ENCODE measurements around the gene IVL. TPM values are rescaled to one million over a fixed set of nuclear protein-coding genes. Genes with fewer than 3 reads are reported as not detected.

The IVL gene
- total RNA-seq, 3 donors from 2014 or later = not detected

GRCh38 chr1:152917794-152918193, 9.4 kb downstream of the IVL start:
- no peak overlapping the region for H3K4me3 ChIP-seq
- intact Hi-C loops (cut with DNase I, micrococcal nuclease) = no loop called here
- H3K9me3 ChIP-seq = no peaks in the 10 kb centered on the region
- TF ChIP-seq, protein P1, sequence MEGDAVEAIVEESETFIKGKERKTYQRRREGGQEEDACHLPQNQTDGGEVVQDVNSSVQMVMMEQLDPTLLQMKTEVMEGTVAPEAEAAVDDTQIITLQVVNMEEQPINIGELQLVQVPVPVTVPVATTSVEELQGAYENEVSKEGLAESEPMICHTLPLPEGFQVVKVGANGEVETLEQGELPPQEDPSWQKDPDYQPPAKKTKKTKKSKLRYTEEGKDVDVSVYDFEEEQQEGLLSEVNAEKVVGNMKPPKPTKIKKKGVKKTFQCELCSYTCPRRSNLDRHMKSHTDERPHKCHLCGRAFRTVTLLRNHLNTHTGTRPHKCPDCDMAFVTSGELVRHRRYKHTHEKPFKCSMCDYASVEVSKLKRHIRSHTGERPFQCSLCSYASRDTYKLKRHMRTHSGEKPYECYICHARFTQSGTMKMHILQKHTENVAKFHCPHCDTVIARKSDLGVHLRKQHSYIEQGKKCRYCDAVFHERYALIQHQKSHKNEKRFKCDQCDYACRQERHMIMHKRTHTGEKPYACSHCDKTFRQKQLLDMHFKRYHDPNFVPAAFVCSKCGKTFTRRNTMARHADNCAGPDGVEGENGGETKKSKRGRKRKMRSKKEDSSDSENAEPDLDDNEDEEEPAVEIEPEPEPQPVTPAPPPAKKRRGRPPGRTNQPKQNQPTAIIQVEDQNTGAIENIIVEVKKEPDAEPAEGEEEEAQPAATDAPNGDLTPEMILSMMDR (IDR thresholded peaks at IDR 0.05) = no peak
- H3K36me3 ChIP-seq (ENCODE audit: low read depth) = no peaks in the 10 kb centered on the region
- H3K4me1 ChIP-seq (ENCODE audit: low read depth) = no peaks in the 10 kb centered on the region
- DNase-seq = no peak
- ATAC-seq = no peak

DNA sequence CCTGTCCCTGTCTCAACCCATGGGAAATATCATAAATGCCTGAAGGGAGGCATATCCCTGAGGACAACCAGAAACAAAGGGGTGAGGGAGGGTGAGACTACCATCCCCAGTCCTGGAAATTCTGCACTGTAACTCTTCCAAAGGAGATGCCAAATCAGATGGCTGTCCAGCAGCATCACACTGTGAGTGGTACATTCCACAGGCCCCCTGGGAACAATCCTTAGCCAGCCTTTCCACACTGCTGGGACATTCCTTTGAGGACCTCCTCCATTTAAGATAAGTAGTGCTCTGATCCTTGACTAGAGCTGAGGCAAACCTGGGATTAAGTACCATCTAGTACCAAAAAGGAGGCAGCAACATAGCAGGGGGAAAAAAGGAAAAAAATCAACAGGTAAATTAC, 10.7 kb downstream of the IVL start:
- no peak overlapping the region for H3K4me3 ChIP-seq
- TF ChIP-seq, protein P1 (IDR thresholded peaks at IDR 0.05) = no peak
- H3K9me3 ChIP-seq = no peaks in the 10 kb centered on the region
- intact Hi-C loops (cut with DNase I, micrococcal nuclease) = no loop called here
- ATAC-seq (no peak), DNase-seq (no peak)
- no peaks in the 10 kb centered on the region for H3K4me1 ChIP-seq (ENCODE audit: low read depth)
- no peaks in the 10 kb centered on the region for H3K36me3 ChIP-seq (ENCODE audit: low read depth)

GRCh38 chr1:152924191-152924590, 15.8 kb downstream of the IVL start:
- H3K4me1 ChIP-seq (ENCODE audit: low read depth) = no peaks in the 10 kb centered on the region
- H3K4me3 ChIP-seq = no peak overlapping the region
- intact Hi-C loops (cut with DNase I, micrococcal nuclease) = no loop called here
- H3K9me3 ChIP-seq = no peaks in the 10 kb centered on the region
- no peaks in the 10 kb centered on the region for H3K36me3 ChIP-seq (ENCODE audit: low read depth)
- ATAC-seq = no peak
- no peak for DNase-seq
- TF ChIP-seq, protein P1 (IDR thresholded peaks at IDR 0.05) = no peak

GRCh38 chr1:152926091-152926490, 17.7 kb downstream of the IVL start:
- Histone ChIP-seq H3K4me1 (ENCODE audit: low read depth) (no peaks in the 10 kb centered on the region), H3K4me3 (no peak overlapping the region), H3K36me3 (ENCODE audit: low read depth) (no peaks in the 10 kb centered on the region), H3K9me3 (no peaks in the 10 kb centered on the region)
- TF ChIP-seq, protein P1 (IDR thresholded peaks at IDR 0.05) = no peak
- ATAC-seq = no peak
- intact Hi-C loops (cut with DNase I, micrococcal nuclease) = no loop called here
- no peak for DNase-seq

GRCh38 chr1:152928671-152929070, 20.3 kb downstream of the IVL start:
- intact Hi-C loops (cut with DNase I, micrococcal nuclease) = no loop called here
- H3K4me1 ChIP-seq (ENCODE audit: low read depth) = no peaks in the 10 kb centered on the region
- DNase-seq (no peak), ATAC-seq (no peak)
- H3K9me3 ChIP-seq = no peaks in the 10 kb centered on the region
- TF ChIP-seq, protein P1 (IDR thresholded peaks at IDR 0.05) = no peak
- no peak overlapping the region for H3K4me3 ChIP-seq
- H3K36me3 ChIP-seq (ENCODE audit: low read depth) = no peaks in the 10 kb centered on the region

DNA sequence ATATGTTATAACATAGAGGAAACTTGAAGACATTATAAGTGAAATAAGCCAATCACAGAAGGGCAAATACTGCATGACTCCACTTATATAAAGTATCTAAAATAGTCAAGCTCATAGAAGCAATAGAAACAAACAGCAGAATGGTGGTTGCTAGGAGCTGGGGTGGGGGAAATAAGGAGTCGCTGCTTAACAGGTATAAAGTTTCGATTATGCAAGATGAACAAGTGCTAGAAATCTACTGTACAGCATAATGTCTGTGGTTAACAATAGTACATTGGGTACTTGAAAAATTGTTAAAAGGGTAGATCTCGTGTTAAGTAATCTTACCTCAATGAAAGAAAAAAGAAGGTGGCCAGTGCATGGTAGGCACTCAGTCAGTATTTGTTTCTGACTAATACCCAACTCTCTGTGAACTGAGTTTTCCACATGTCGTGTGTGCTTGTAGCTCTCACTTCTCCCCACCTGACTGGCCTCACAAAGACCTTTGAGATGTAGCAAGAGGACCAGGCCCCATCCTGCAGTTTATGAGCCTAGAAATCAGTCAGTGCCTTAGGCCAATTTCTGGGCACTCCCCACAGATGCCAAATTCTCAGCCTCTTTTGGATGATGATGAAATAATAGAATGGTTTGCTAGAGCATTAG, 23.9 kb downstream of the IVL start:
- H3K4me1 ChIP-seq (ENCODE audit: low read depth) = no peaks in the 10 kb centered on the region
- intact Hi-C loops (cut with DNase I, micrococcal nuclease) = no loop called here
- H3K4me3 ChIP-seq = no peak overlapping the region
- no peaks in the 10 kb centered on the region for H3K36me3 ChIP-seq (ENCODE audit: low read depth)
- no peak for ATAC-seq
- no peaks in the 10 kb centered on the region for H3K9me3 ChIP-seq
- TF ChIP-seq, protein P1 (IDR thresholded peaks at IDR 0.05) = no peak
- no peak for DNase-seq
